Keratinocyte (primary cell): ENCODE measurements around the gene PRKCZ. TPM values are rescaled to one million over a fixed set of nuclear protein-coding genes. Genes with fewer than 3 reads are reported as not detected.

ENCODE experiments used
- DNase-seq: peaks from one replicate; pipeline ENCODE4 v3.0.0-alpha.2; 2011; ENCODE audit warnings: low read depth, missing footprints, low spot score
- FAIRE-seq: peaks from 2 replicates; lab custom pipeline; 2011; peaks lifted over from hg19 to GRCh38; lab: Jason Lieb, UNC
- H2AFZ ChIP-seq: 2 replicates; pipeline ENCODE4 v1.6.0; 2012; ENCODE audit warnings: low read length, control low read depth, inconsistent platforms; ENCODE audit not compliant: control insufficient read depth
- H3K27ac ChIP-seq: 2 replicates; pipeline ENCODE4 v1.5.1; 2011; ENCODE audit warnings: low read length; ENCODE audit not compliant: control insufficient read depth, insufficient read depth
- H3K27me3 ChIP-seq: 3 replicates; pipeline ENCODE4 v1.6.0; 2011; ENCODE audit warnings: low read length; ENCODE audit not compliant: control insufficient read depth, insufficient read depth; ENCODE audit errors: extremely low read depth
- H3K36me3 ChIP-seq, 2 experiments: 2 replicates in 1 of 2; 3 replicates in 1 of 2; pipeline ENCODE4 v1.5.1; 2011; ENCODE audit warnings: low read length in 2 of 2, mild to moderate bottlenecking in 1 of 2; ENCODE audit not compliant: control insufficient read depth in 2 of 2, insufficient read depth in 2 of 2; ENCODE audit errors: extremely low read depth in 1 of 2
- H3K4me1 ChIP-seq: 3 replicates; pipeline ENCODE4 v1.5.1; 2011; ENCODE audit warnings: low read length; ENCODE audit not compliant: control insufficient read depth, insufficient read depth; ENCODE audit errors: extremely low read depth
- H3K4me2 ChIP-seq: 3 replicates; pipeline ENCODE4 v1.6.0; 2011; ENCODE audit warnings: low read depth, low read length; ENCODE audit not compliant: control insufficient read depth, insufficient read depth; ENCODE audit errors: extremely low read depth
- H3K4me3 ChIP-seq, 3 experiments: fragments of 200-600 bp in 1 of 3; sonication (generic) in 1 of 3; 2 replicates in 2 of 3; 3 replicates in 1 of 3; pipeline ENCODE4 v1.5.1; 2011 to 2016; ENCODE audit warnings: low read length in 3 of 3, mild to moderate bottlenecking in 3 of 3, control low read depth in 2 of 3, inconsistent platforms in 1 of 3, low read depth in 1 of 3, mixed read lengths in 1 of 3, mixed run types in 1 of 3, moderate library complexity in 1 of 3; ENCODE audit not compliant: control insufficient read depth in 2 of 3, insufficient read depth in 2 of 3; ENCODE audit errors: extremely low read depth in 1 of 3
- H3K79me2 ChIP-seq: 2 replicates; pipeline ENCODE4 v1.6.0; 2012; ENCODE audit warnings: low read length; ENCODE audit not compliant: control insufficient read depth, insufficient read depth
- H3K9ac ChIP-seq: 3 replicates; pipeline ENCODE4 v1.6.0; 2011; ENCODE audit warnings: low read length; ENCODE audit not compliant: control insufficient read depth, insufficient read depth; ENCODE audit errors: extremely low read depth
- H3K9me1 ChIP-seq: 3 replicates; pipeline ENCODE4 v1.6.0; 2011; ENCODE audit warnings: low read length; ENCODE audit not compliant: control insufficient read depth, insufficient read depth; ENCODE audit errors: extremely low read depth
- H3K9me3 ChIP-seq: 2 replicates; pipeline ENCODE4 v1.5.1; 2012; ENCODE audit warnings: low read depth, low read length; ENCODE audit not compliant: control insufficient read depth
- H4K20me1 ChIP-seq: 3 replicates; pipeline ENCODE4 v1.6.0; 2011; ENCODE audit warnings: low read length; ENCODE audit not compliant: control insufficient read depth, insufficient read depth; ENCODE audit errors: extremely low read depth
- CTCF ChIP-seq, 3 experiments: IDR thresholded peaks in 1 of 3; conservative IDR thresholded peaks in 1 of 3; optimal IDR thresholded peaks in 1 of 3; 2 replicates in 2 of 3; 3 replicates in 1 of 3; pipeline versions ENCODE3 to v1.5.1; 2011; ENCODE audit warnings: low read length in 3 of 3, mild to moderate bottlenecking in 3 of 3, moderate library complexity in 2 of 3, control low read depth in 1 of 3, inconsistent platforms in 1 of 3; ENCODE audit not compliant: insufficient read depth in 2 of 3; ENCODE audit errors: extremely low read depth in 1 of 3
- EZH2 ChIP-seq: IDR thresholded peaks from one replicate; pipeline ENCODE4 v1.6.1; 2012; ENCODE audit warnings: inconsistent platforms, mild to moderate bottlenecking, low read length, moderate library complexity
- dilution Hi-C: fragments of 300-500 bp; cut with MboI; formaldehyde crosslinking; loops from one replicate; pipeline ENCODE4 v1.7.0; 2020; ENCODE audit warnings: low sequenced_read_pairs; ENCODE audit not compliant: extremely low pct_ligation_motif_present
- polyA plus RNA-seq, 5 experiments: library from polyadenylated mRNA; depleted of rRNA in 3 of 5; stranded (reverse) in 3 of 5; stranded (forward) in 1 of 5; unstranded in 1 of 5; fragments of >200 nt; gene quantifications; 1 replicate in 1 of 5; 2 replicates in 3 of 5; 3 replicates in 1 of 5; pipeline versions ENCODE4 v1.2.1 to v1.2.3, GENCODE V29; 2011 to 2012; ENCODE audit warnings: missing spikeins in 2 of 5, low read depth in 1 of 5, low replicate concordance in 1 of 5

Gene PRKCZ
- polyA plus RNA-seq, 1 donor (not counting 4 experiments of a cell fraction or from before 2014, with no cell fraction given), result 36.3 TPM

GRCh38 chr1:2055911-2056575, 5.8 kb downstream of the PRKCZ start:
- peaks cover 8 to 16% of the 10 kb centered on the region in 2 experiments for H3K36me3 ChIP-seq

GRCh38 chr1:2056955-2057590, 6.9 kb downstream of the PRKCZ start:
- Histone ChIP-seq H3K9me1 (peaks cover 9% of the 10 kb centered on the region), H3K36me3 (peaks cover 9 to 16% of the 10 kb centered on the region in 2 experiments), H3K4me1 (peaks cover 6% of the 10 kb centered on the region), H2AFZ (no peak overlapping the region), H3K79me2 (peaks cover 20% of the 10 kb centered on the region), H4K20me1 (peaks cover 4% of the 10 kb centered on the region), H3K9ac (no peak overlapping the region), H3K4me3 (no peak overlapping the region), H3K9me3 (no peaks in the 10 kb centered on the region), H3K4me2 (no peak overlapping the region), H3K27ac (no peak overlapping the region), H3K27me3 (no peaks in the 10 kb centered on the region)
- TF ChIP-seq CTCF (optimal IDR thresholded peaks at IDR 0.05 in 1 of 3, IDR thresholded peaks at IDR 0.05 in 1 of 3, conservative IDR thresholded peaks at IDR 0.05 in 1 of 3; ENCODE audit: extremely low read depth in 1 of 3, insufficient read depth in 2 of 3, low read length in 3 of 3) (no peak), EZH2 (no peak)
- FAIRE-seq (no peak), DNase-seq (no peak)
- dilution Hi-C loops, result no loop called here

More at GRCh38 chr1:2055911-2056575, 5.8 kb downstream of the PRKCZ start:
- H3K79me2 ChIP-seq, result peaks cover 26% of the 10 kb centered on the region
- no peak overlapping the region for H3K4me2 ChIP-seq
- no peak overlapping the region for H2AFZ ChIP-seq
- TF ChIP-seq CTCF (optimal IDR thresholded peaks at IDR 0.05 in 1 of 3, IDR thresholded peaks at IDR 0.05 in 1 of 3, conservative IDR thresholded peaks at IDR 0.05 in 1 of 3; ENCODE audit: extremely low read depth in 1 of 3, insufficient read depth in 2 of 3, low read length in 3 of 3) (no peak), EZH2 (no peak)
- H3K27me3 ChIP-seq, result no peaks in the 10 kb centered on the region
- dilution Hi-C loops, result no loop called here
- H4K20me1 ChIP-seq, result peaks cover 9% of the 10 kb centered on the region
- DNase-seq, result no peak
- no peak overlapping the region for H3K4me3 ChIP-seq
- no peak for FAIRE-seq
- H3K9ac ChIP-seq, result no peak overlapping the region
- H3K27ac ChIP-seq, result no peak overlapping the region
- H3K9me1 ChIP-seq, result peaks cover 9% of the 10 kb centered on the region
- H3K4me1 ChIP-seq, result peaks cover 13% of the 10 kb centered on the region
- H3K9me3 ChIP-seq, result no peaks in the 10 kb centered on the region
